ENCODE results near the gene LRRC3C.
"Not testable (repeated sequence)": the region's sequence is repeated elsewhere in the genome, so short reads cannot be mapped to it uniquely, and the experiment has no call there.

LRRC3C gene, protein sequence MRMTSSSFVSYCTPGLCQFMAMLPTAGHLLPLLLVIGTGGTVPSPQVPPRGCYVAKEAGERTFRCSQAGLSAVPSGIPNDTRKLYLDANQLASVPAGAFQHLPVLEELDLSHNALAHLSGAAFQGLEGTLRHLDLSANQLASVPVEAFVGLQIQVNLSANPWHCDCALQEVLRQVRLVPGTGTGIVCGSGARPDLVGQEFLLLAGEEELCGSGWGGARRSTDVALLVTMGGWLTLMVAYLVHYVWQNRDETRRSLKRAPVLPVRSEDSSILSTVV

GRCh38 chr17:39927101-39927928, at the start of gene LRRC3C, which contains the start of gene ORMDL3:
LRRC3C (plus strand) TSS chr17:39927732; CDS start chr17:39941524, 13,792 bp downstream.
ORMDL3 (minus strand) TSS chr17:39927601; CDS start chr17:39924203, 3,398 bp downstream.
- DNase-seq (ENCODE audit: low read depth): peak; percentile 91

GRCh38 chr17:39886102-39886501, 41.4 kb upstream of the LRRC3C start:
- not testable (repeated sequence) for DNase-seq (ENCODE audit: low read depth)

DNA sequence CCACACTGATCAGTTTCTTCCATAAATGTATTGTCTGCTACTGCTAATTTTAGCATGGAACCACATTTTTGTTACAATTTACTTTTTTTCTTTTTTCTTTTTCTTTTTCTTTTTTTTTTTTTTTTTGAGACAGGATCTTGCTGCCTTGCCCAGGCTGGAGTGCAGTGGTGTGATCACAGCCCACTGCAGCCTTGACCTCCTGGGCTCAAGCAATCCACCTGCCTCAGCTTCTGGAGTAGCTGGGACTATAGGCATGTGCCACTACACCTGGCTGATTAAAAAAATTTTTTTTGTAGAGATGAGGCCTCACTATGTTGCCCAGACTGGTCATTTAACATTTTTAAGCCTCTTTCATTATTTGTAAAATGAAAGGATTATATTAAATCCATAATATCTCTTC, 40.5 kb upstream of the LRRC3C start:
- no peak for DNase-seq (ENCODE audit: low read depth)

GRCh38 chr17:39889200-39889599, 38.3 kb upstream of the LRRC3C start:
- DNase-seq (ENCODE audit: low read depth): no peak

DNA sequence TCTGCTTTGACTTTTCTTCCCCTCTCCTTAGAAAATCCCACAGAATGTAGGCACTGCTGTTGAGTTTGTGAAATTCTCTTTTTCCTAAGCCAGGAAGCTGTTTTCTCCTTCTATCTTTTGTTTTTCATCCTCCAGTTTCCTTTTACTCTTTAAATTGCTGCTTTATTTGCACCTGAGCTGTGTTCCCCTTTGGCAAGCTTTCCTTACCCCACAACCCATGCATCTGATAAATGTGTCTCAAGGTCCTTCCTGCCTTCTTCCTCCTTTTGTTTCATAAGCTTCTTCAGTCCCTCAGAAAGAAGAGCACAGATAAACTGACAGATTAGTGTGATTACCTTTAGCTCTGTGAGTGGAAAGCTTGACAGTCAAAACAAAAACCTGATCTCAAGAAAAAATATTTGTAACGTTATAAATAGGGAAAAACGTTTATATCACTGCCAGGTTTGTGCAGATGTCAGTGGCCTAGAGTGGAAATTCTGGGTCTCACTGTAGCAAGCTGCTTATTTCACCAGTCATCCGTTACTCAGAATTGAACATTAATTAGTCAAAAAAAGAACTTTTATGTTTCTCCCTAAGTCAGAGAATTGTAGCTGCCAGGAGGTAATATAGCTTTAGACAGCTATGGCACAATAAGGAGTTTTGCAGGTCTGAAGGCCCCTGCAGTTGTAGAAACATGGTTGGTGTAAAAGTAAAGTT, 32.7 kb upstream of the LRRC3C start:
- no peak for DNase-seq (ENCODE audit: low read depth)

GRCh38 chr17:39898088-39898487, 29.4 kb upstream of the LRRC3C start:
- DNase-seq (ENCODE audit: low read depth): no peak

DNA sequence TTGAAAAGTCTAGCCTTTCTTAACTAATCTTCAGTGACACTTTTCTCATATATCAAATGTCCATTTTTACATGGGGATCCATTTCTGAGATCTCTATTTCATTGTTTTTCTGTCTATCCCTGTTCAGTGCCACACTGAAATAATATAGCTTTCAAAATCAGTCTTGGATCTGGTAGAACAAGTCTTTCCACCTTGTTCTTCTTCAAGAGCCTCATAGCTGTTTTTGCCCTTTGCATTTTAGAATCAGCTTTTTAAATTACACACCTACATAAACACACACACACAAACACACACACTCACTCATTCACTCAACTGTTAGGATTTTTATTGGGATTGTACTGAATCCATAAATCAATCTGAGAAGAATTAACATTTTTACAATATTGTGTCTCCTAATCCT, 28.3 kb upstream of the LRRC3C start:
- DNase-seq (ENCODE audit: low read depth): no peak

- not testable (repeated sequence) for DNase-seq (ENCODE audit: low read depth)
Observed at GRCh38 chr17:39902027-39902426, 25.5 kb upstream of the LRRC3C start.

GRCh38 chr17:39903158-39903884, 24.2 kb upstream of the LRRC3C start:
- DNase-seq (ENCODE audit: low read depth): no peak

DNA sequence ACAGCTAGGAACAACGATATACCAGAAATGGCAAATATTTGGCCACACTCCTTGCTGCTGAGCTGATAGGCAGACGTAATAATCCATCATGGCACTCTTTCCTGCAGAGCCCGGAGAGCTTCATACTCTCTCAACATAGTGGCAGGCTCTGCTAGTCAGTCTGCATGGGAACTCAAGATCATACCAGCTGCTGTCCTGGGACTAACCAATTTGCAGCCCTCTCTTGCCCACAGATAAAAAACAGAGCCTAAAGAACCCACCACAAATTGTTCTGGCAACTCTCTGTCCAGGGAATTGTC, 22.6 kb upstream of the LRRC3C start:
- DNase-seq (ENCODE audit: low read depth): no peak

GRCh38 chr17:39908789-39909352, 18.7 kb upstream of the LRRC3C start:
- no peak for DNase-seq (ENCODE audit: low read depth)

- DNase-seq (ENCODE audit: low read depth): no peak
Observed at GRCh38 chr17:39913989-39914388, 13.5 kb upstream of the LRRC3C start.

- DNase-seq (ENCODE audit: low read depth): no peak
Observed at GRCh38 chr17:39915559-39915958, 12.0 kb upstream of the LRRC3C start.

DNA sequence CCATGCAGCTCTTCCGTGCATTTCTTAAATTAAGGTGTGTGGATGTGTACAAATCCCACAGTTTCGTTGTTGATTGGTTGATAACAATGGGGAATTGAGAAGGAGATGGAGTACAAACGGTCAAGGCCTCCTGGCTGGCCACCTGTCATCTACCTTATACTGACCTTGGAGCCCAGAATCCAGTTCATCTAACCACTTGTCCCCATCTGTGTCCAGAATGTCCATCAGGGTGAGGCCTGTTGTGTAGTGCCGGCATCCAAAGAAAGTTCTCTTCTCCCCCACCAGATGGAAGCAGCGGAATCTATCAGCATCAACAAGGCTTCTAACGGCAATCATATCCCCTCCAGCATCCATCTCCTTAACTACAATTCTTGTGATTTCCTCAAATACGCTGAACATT, 10.6 kb upstream of the LRRC3C start:
- DNase-seq (ENCODE audit: low read depth): no peak

DNA sequence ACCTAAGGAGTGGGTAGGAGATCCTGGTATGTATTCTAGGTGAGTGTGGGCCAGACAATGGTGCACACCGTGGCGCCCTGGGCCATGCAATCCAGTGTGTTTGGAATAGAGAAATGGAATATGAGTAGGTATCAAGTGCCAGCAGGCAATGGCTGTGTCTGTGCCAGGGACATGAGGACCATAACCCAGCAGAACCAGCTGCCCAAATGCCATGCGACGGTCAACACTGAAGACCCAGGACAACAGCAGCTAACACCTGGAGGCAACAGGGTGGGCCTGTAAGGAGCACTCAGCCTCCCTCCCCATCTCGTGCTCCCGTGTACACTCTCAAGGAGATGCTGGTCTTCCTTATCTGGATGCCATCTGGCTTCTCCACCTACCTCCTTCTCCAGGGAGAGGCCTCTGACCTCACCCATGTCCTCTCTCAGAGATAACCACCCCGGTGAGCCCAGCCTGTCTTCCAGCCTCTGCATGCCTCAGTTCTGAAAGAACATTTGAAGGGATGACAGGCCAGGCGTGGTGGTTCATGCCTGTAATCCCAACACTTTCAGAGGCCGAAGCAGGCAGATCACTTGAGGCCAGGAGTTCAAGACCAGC, 8.3 kb upstream of the LRRC3C start:
- no peak for DNase-seq (ENCODE audit: low read depth)

GRCh38 chr17:39920218-39921210, 7.0 kb upstream of the LRRC3C start:
- no peak for DNase-seq (ENCODE audit: low read depth)

- DNase-seq (ENCODE audit: low read depth): no peak
Observed at GRCh38 chr17:39921323-39921722, 6.2 kb upstream of the LRRC3C start.

DNA sequence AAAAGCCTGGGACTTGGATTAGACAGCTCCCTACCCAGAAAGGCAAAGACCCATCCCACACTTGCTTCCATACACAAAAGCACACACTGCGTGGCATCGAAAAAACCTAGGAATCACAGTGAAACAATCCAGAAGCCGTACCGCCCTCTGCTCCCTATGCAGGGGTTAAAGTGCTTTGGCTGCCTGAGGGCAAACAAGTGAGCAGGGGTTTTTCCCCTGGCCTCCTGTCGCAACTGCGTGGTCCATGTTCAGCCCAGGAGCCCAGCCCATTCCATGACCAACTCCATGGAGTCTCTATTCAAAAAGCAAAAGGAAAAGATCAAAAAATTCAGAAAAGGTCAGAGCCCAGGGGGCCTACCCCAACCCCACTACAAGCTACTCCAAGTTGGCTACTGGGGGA, 5.5 kb upstream of the LRRC3C start:
- no peak for DNase-seq (ENCODE audit: low read depth)

DNA sequence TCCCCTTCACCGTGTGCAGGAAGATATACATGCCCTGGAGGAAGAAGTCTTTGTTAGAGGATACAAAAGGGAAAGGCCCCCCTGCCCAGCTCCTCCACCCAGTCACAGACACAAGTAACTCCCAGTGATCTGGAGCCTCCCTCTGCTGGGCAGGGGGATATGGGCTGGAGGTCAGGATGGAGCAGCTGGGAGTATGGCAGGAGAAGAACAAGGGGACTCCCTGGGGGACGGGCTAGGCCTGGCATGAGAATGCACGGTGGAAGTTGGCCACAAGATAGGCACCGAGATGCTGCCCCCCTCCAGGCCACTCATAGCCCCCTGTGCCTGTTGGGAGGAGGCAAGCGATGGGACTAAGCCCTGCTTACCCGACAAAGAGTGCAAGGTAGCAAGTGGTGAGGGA, 4.3 kb upstream of the LRRC3C start:
- DNase-seq (ENCODE audit: low read depth): no peak
